ENCODE data around the gene BICDL2. TPM values are rescaled to one million over a fixed set of nuclear protein-coding genes. Genes with fewer than 3 reads are reported as not detected.

Gene BICDL2
- total RNA-seq, 2 experiments from 2014 or later = 0.20 to 0.23 TPM

- peaks cover 45% of the 10 kb centered on the region for H3K4me1 Mint-ChIP-seq
- ChIA-PET POLR2A (interaction anchor here (1.0 kb wide), 1 partner anchor 8 kb away, joined by 3 read pairs; no protein-coding TSS in a partner anchor), CTCF (interaction anchor here (0.6 to 8.0 kb wide), 9 partner anchors 9 to 154 kb away, joined by 3 to 90 read pairs (median 4); partner anchors contain the start of gene PAQR4)
- peaks cover 14% of the 10 kb centered on the region for H3K27me3 Mint-ChIP-seq
- no peak for DNase-seq
- peak overlapping the region; percentile 84 for H3K4me3 Mint-ChIP-seq
- H3K9me3 Mint-ChIP-seq = no peaks in the 10 kb centered on the region
- no peak overlapping the region for H3K27ac Mint-ChIP-seq
- H3K36me3 Mint-ChIP-seq (ENCODE audit: low read depth) = peaks cover 2% of the 10 kb centered on the region
Measured at GRCh38 chr16:3019594-3020246, 17.0 kb downstream of the BICDL2 start.

- CTCF ChIA-PET = interaction anchor here (1.0 to 8.0 kb wide), 2 partner anchors 14 to 150 kb away, joined by 3 to 90 read pairs; no protein-coding TSS in a partner anchor
- H3K9me3 Mint-ChIP-seq = no peaks in the 10 kb centered on the region
- POLR2A ChIA-PET = no interaction called here
- peaks cover 21% of the 10 kb centered on the region for H3K27me3 Mint-ChIP-seq
- H3K27ac Mint-ChIP-seq = peak within 1 kb of the TSS; percentile 36
- no peaks in the 10 kb centered on the region for H3K36me3 Mint-ChIP-seq (ENCODE audit: low read depth)
- no peak within 1 kb of the TSS for H3K4me3 Mint-ChIP-seq
- DNase-seq = no peak
- peaks cover 34% of the 10 kb centered on the region for H3K4me1 Mint-ChIP-seq
Measured at GRCh38 chr16:3017794-3018506, 18.8 kb downstream of the BICDL2 start, which contains the start of gene CLDN6. CLDN6 (minus strand) TSS chr16:3018183; CDS start chr16:3016021, 2,162 bp downstream.

- Mint-ChIP-seq H3K27ac (no peak overlapping the region), H3K36me3 (ENCODE audit: low read depth) (no peaks in the 10 kb centered on the region), H3K9me3 (no peaks in the 10 kb centered on the region), H3K27me3 (peaks cover 27% of the 10 kb centered on the region), H3K4me3 (no peak overlapping the region), H3K4me1 (peaks cover 28% of the 10 kb centered on the region)
- CTCF ChIA-PET = interaction anchor here (8.0 kb wide), 1 partner anchor 15 kb away, joined by 90 read pairs; no protein-coding TSS in a partner anchor
- DNase-seq = no peak
- POLR2A ChIA-PET = no interaction called here
Measured at GRCh38 chr16:3017344-3017743, 19.4 kb downstream of the BICDL2 start.

- POLR2A ChIA-PET = no interaction called here
Measured at GRCh38 chr16:3015865-3016521, 20.8 kb downstream of the BICDL2 start.

GRCh38 chr16:3014971-3015370 lies 21.8 kb downstream of the BICDL2 start:
- H3K36me3 Mint-ChIP-seq (ENCODE audit: low read depth) = no peaks in the 10 kb centered on the region
- no peak for DNase-seq
- no peaks in the 10 kb centered on the region for H3K9me3 Mint-ChIP-seq
- CTCF ChIA-PET = no interaction called here
- POLR2A ChIA-PET = no interaction called here
- H3K27me3 Mint-ChIP-seq = peaks cover 32% of the 10 kb centered on the region
- no peak overlapping the region for H3K4me3 Mint-ChIP-seq
- no peak overlapping the region for H3K27ac Mint-ChIP-seq
- H3K4me1 Mint-ChIP-seq = peaks cover 10% of the 10 kb centered on the region

More at GRCh38 chr16:3015865-3016521, 20.8 kb downstream of the BICDL2 start:
- H3K27me3 Mint-ChIP-seq = peaks cover 32% of the 10 kb centered on the region
- H3K9me3 Mint-ChIP-seq = no peaks in the 10 kb centered on the region
- H3K4me1 Mint-ChIP-seq = peaks cover 15% of the 10 kb centered on the region
- CTCF ChIA-PET = no interaction called here
- H3K4me3 Mint-ChIP-seq = no peak overlapping the region
- no peak for DNase-seq
- H3K36me3 Mint-ChIP-seq (ENCODE audit: low read depth) = no peaks in the 10 kb centered on the region
- H3K27ac Mint-ChIP-seq = no peak overlapping the region

GRCh38 chr16:3013998-3014690 lies 22.6 kb downstream of the BICDL2 start:
- CTCF ChIA-PET = interaction anchor here (0.6 to 0.7 kb wide), 2 partner anchors 13 to 992 kb away, joined by 3 to 4 read pairs; no protein-coding TSS in a partner anchor
- Mint-ChIP-seq H3K4me1 (peaks cover 5% of the 10 kb centered on the region), H3K27ac (no peak overlapping the region)

GRCh38 chr16:3013491-3013951 lies 23.2 kb downstream of the BICDL2 start:
- H3K4me1 Mint-ChIP-seq = peaks cover 9% of the 10 kb centered on the region
- H3K4me3 Mint-ChIP-seq = no peak overlapping the region
- H3K36me3 Mint-ChIP-seq (ENCODE audit: low read depth) = no peaks in the 10 kb centered on the region
- ChIA-PET CTCF (interaction anchor here (0.6 to 0.7 kb wide), 2 partner anchors 14 to 992 kb away, joined by 3 to 4 read pairs; no protein-coding TSS in a partner anchor), POLR2A (no interaction called here)
- no peaks in the 10 kb centered on the region for H3K9me3 Mint-ChIP-seq
- H3K27me3 Mint-ChIP-seq = peaks cover 28% of the 10 kb centered on the region
- DNase-seq = no peak
- H3K27ac Mint-ChIP-seq = no peak overlapping the region

More at GRCh38 chr16:3013998-3014690, 22.6 kb downstream of the BICDL2 start:
- Mint-ChIP-seq H3K9me3 (no peaks in the 10 kb centered on the region), H3K36me3 (ENCODE audit: low read depth) (no peaks in the 10 kb centered on the region), H3K4me3 (no peak overlapping the region), H3K27me3 (peaks cover 31% of the 10 kb centered on the region)
- DNase-seq = no peak
- POLR2A ChIA-PET = no interaction called here

GRCh38 chr16:3012828-3013420 lies 23.8 kb downstream of the BICDL2 start, which contains the start of gene CLDN9:
CLDN9 (plus strand) TSS chr16:3012923; CDS start chr16:3013363, 440 bp downstream.
- Mint-ChIP-seq H3K9me3 (no peaks in the 10 kb centered on the region), H3K36me3 (ENCODE audit: low read depth) (no peaks in the 10 kb centered on the region), H3K27ac (no peak within 1 kb of the TSS), H3K27me3 (peaks cover 26% of the 10 kb centered on the region), H3K4me3 (no peak within 1 kb of the TSS), H3K4me1 (peaks cover 10% of the 10 kb centered on the region)
- no peak for DNase-seq
- ChIA-PET POLR2A (no interaction called here), CTCF (interaction anchor here (1.1 to 1.8 kb wide), 2 partner anchors 15 to 19 kb away, joined by 3 to 5 read pairs; no protein-coding TSS in a partner anchor)

GRCh38 chr16:3012246-3012645 lies 24.5 kb downstream of the BICDL2 start:
- ChIA-PET CTCF (interaction anchor here (1.0 to 1.8 kb wide), 3 partner anchors 16 to 23 kb away, joined by 3 to 5 read pairs (median 3); no protein-coding TSS in a partner anchor), POLR2A (no interaction called here)
- no peaks in the 10 kb centered on the region for H3K36me3 Mint-ChIP-seq (ENCODE audit: low read depth)
- peaks cover 17% of the 10 kb centered on the region for H3K4me1 Mint-ChIP-seq
- H3K9me3 Mint-ChIP-seq = no peaks in the 10 kb centered on the region
- H3K4me3 Mint-ChIP-seq = no peak overlapping the region
- H3K27ac Mint-ChIP-seq = no peak overlapping the region
- DNase-seq = no peak
- peaks cover 29% of the 10 kb centered on the region for H3K27me3 Mint-ChIP-seq

GRCh38 chr16:3010510-3010909 lies 26.2 kb downstream of the BICDL2 start:
- Mint-ChIP-seq H3K27ac (no peak overlapping the region), H3K36me3 (ENCODE audit: low read depth) (no peaks in the 10 kb centered on the region), H3K4me3 (no peak overlapping the region), H3K9me3 (no peaks in the 10 kb centered on the region), H3K4me1 (peaks cover 25% of the 10 kb centered on the region), H3K27me3 (peaks cover 35% of the 10 kb centered on the region)
- ChIA-PET CTCF (interaction anchor here (0.8 to 1.9 kb wide), 4 partner anchors 9 to 17 kb away, joined by 3 to 8 read pairs (median 4); partner anchors contain the start of gene TNFRSF12A), POLR2A (no interaction called here)
- no peak for DNase-seq

- Mint-ChIP-seq H3K9me3 (no peaks in the 10 kb centered on the region), H3K4me3 (no peak overlapping the region), H3K36me3 (ENCODE audit: low read depth) (no peaks in the 10 kb centered on the region), H3K4me1 (peaks cover 27% of the 10 kb centered on the region), H3K27me3 (peaks cover 37% of the 10 kb centered on the region), H3K27ac (no peak overlapping the region)
- ChIA-PET POLR2A (no interaction called here), CTCF (interaction anchor here (0.8 to 1.9 kb wide), 4 partner anchors 10 to 18 kb away, joined by 3 to 8 read pairs (median 4); partner anchors contain the start of gene TNFRSF12A)
- DNase-seq = no peak
Measured at GRCh38 chr16:3009568-3010390, 27.0 kb downstream of the BICDL2 start.
